ENCODE data around the gene KLC1. TPM values are rescaled to one million over a fixed set of nuclear protein-coding genes. Genes with fewer than 3 reads are reported as not detected.
A peak's percentile ranks its signal among the peaks of the same experiment; 100 is the strongest.

Gene KLC1
- total RNA-seq, 4 donors from 2014 or later, result 236 to 340 (median 281) TPM

GRCh38 chr14:103732868-103733620 lies 104.0 kb downstream of the KLC1 start:
- no peak overlapping the region for H3K4me3 ChIP-seq (replicated peaks in 1 of 3)
- no peak for DNase-seq
- peak overlapping the region in 1 of 3 donors; percentile 10 for H3K27ac ChIP-seq
- H3K9me3 ChIP-seq, result no peaks in the 10 kb centered on the region
- peaks cover 39 to 40% of the 10 kb centered on the region in 2 donors for H3K36me3 ChIP-seq
- WGBS, 2 donors, result 84 to 92% methylated on average over 8 to 9 of the region's 9 CpGs
- no peaks in the 10 kb centered on the region for H3K27me3 ChIP-seq
- TF ChIP-seq CTCF (IDR thresholded peaks at IDR 0.05) (no peak), POLR2A (IDR thresholded peaks at IDR 0.05) (no peak)
- H3K4me1 ChIP-seq, result peaks cover 28 to 48% of the 10 kb centered on the region in 2 donors
- intact Hi-C loops (cut with DNase I), result no loop called here

- peak overlapping the region in 1 of 3 donors; percentile 1 for H3K27ac ChIP-seq
- 91 to 92% methylated on average over 14 of the region's 14 CpGs for WGBS, 2 donors
- intact Hi-C loops (cut with DNase I), result no loop called here
- peaks cover 24 to 42% of the 10 kb centered on the region in 2 donors for H3K4me1 ChIP-seq
- H3K9me3 ChIP-seq, result no peaks in the 10 kb centered on the region
- DNase-seq, result no peak
- H3K36me3 ChIP-seq, result peaks cover 45 to 46% of the 10 kb centered on the region in 2 donors
- no peak for TF ChIP-seq CTCF (IDR thresholded peaks at IDR 0.05)
- H3K4me3 ChIP-seq (replicated peaks in 1 of 3), result no peak overlapping the region
- no peaks in the 10 kb centered on the region for H3K27me3 ChIP-seq
Measured at GRCh38 chr14:103733651-103734050, 104.6 kb downstream of the KLC1 start.

- Histone ChIP-seq H3K27me3 (no peaks in the 10 kb centered on the region), H3K4me3 (replicated peaks in 1 of 3) (no peak overlapping the region), H3K4me1 (peaks cover 24 to 36% of the 10 kb centered on the region in 2 donors), H3K36me3 (peaks cover 50 to 51% of the 10 kb centered on the region in 2 donors), H3K27ac (peak overlapping the region in 2 of 3 donors; percentile 1 to 86), H3K9me3 (no peaks in the 10 kb centered on the region)
- DNase-seq, result no peak
- 92 to 95% methylated on average over 23 of the region's 23 CpGs for WGBS, 2 donors
- intact Hi-C loops (cut with DNase I), result no loop called here
- no peak for TF ChIP-seq POLR2A (IDR thresholded peaks at IDR 0.05)
Measured at GRCh38 chr14:103734081-103734888, 105.3 kb downstream of the KLC1 start.

- Histone ChIP-seq H3K4me1 (peaks cover 19 to 29% of the 10 kb centered on the region in 2 donors), H3K36me3 (peaks cover 53 to 59% of the 10 kb centered on the region in 2 donors), H3K4me3 (replicated peaks in 1 of 3) (no peak overlapping the region), H3K27ac (peak overlapping the region in 2 of 3 donors; percentile 86 to 94), H3K27me3 (no peaks in the 10 kb centered on the region), H3K9me3 (no peaks in the 10 kb centered on the region)
- WGBS, 2 donors, result 73 to 75% methylated on average over 12 of the region's 12 CpGs
- intact Hi-C loops (cut with DNase I), result no loop called here
- DNase-seq, result no peak
- TF ChIP-seq CTCF (IDR thresholded peaks at IDR 0.05) (no peak), POLR2A (IDR thresholded peaks at IDR 0.05) (no peak)
Measured at GRCh38 chr14:103735022-103735421, 106.0 kb downstream of the KLC1 start.

GRCh38 chr14:103735439-103735814 lies 106.4 kb downstream of the KLC1 start:
- WGBS, 2 donors, result 67 to 84% methylated on average over 3 to 7 of the region's 7 CpGs
- no peak for TF ChIP-seq CTCF (IDR thresholded peaks at IDR 0.05)
- TF ChIP-seq POLR2A (IDR thresholded peaks at IDR 0.05), result no peak
- peaks cover 16 to 27% of the 10 kb centered on the region in 2 donors for H3K4me1 ChIP-seq
- no peaks in the 10 kb centered on the region for H3K27me3 ChIP-seq
- intact Hi-C loops (cut with DNase I), result no loop called here
- no peak overlapping the region for H3K4me3 ChIP-seq (replicated peaks in 1 of 3)
- no peak for DNase-seq
- no peaks in the 10 kb centered on the region for H3K9me3 ChIP-seq
- peak overlapping the region in 2 of 3 donors; percentile 86 to 94 for H3K27ac ChIP-seq
- H3K36me3 ChIP-seq, result peaks cover 57 to 63% of the 10 kb centered on the region in 2 donors
